ENCODE data around the gene HERC2.

The HERC2 gene

DNA sequence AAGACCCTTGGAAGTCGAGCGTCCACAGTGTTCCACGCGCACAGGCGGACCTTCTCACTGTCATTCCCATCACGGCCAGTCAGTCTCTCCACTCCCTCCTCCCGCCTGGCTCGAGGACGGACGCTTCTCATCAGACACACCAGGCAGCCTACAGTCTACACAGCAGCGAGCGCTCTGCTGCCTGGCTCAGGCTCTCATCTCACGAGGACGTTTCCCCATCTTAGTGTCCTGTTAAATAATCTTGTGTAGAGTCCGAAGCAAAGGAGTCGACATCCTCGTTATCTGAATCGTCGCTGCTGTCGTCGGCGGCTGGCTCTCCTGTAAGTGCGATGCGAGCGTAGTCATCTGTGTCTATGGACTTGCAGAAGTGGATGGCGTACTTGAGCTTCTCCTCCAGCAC lies 210.4 kb downstream of the HERC2 start:
- no peak for DNase-seq

GRCh38 chr15:28110481-28110881 lies 211.5 kb downstream of the HERC2 start:
- peak; percentile 48 to 78 for DNase-seq

DNA sequence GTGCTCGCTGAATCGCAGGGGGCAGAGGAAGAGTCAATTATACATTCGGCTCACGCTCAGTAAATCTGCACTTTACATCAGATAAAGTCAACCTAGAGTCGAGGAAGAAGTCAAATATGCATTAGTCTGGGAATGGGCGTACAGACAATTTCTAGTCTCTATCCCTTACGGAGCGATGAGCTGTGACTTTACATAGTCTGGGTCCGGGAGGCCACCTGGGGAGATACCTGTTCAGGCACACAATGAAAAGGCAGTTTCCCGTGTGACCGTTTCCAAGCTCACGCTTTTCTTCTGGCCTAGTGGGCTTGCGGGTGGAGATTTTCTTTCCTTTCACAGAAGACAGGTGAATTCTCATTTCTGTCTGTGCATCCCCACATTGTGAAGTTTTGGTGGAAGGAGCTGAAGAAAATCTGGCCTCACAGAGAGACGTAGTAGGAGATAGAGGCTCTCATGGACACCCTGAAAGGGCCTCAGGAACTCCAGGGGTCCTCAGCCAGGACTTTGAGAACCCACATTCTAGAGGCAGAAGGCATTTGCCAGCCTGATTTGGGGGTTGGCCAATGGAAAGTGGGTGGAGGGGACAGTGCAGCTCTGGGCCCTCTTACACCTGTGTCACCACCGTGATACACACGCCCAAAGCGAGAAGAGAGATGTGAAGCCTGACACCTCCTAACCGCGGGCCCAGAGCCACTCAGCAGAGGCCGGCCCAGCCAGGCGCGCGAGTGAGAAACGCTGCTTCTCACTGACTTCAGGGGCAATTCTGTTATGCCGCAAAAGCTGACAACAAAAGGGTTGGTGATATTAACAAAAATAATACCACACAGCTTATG lies 212.1 kb downstream of the HERC2 start:
- no peak for DNase-seq

DNA sequence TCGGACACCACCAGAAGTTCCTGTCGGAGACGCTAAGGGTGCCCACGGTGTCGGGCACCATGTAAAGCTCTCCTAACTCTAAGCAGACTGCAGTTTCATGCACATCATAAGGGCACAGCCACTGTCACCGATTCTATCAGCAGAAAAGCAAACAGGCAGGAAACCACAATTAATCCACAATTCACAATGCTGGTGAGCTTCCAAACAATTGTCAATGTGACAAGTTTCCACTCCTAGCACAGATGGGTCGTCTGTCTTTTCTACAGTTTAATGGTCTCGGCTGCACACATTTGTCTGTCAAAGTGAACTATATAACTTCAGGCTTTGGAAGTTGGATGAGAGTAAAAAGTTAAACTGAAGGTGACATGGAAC lies 214.1 kb downstream of the HERC2 start:
- peak in 1 of 2 experiments; percentile 5 for DNase-seq

- no peak for DNase-seq
Observed at GRCh38 chr15:28107111-28107903, 214.7 kb downstream of the HERC2 start.

- no peak for DNase-seq
Observed at GRCh38 chr15:28106294-28107110, 215.5 kb downstream of the HERC2 start.

- no peak for DNase-seq
Observed at GRCh38 chr15:28105793-28106192, 216.2 kb downstream of the HERC2 start.

- no peak for DNase-seq
Observed at GRCh38 chr15:28105224-28105791, 216.7 kb downstream of the HERC2 start.

GRCh38 chr15:28104326-28104725 lies 217.7 kb downstream of the HERC2 start:
- DNase-seq = no peak

- no peak for DNase-seq
Observed at GRCh38 chr15:28103831-28104230, 218.1 kb downstream of the HERC2 start.

DNA sequence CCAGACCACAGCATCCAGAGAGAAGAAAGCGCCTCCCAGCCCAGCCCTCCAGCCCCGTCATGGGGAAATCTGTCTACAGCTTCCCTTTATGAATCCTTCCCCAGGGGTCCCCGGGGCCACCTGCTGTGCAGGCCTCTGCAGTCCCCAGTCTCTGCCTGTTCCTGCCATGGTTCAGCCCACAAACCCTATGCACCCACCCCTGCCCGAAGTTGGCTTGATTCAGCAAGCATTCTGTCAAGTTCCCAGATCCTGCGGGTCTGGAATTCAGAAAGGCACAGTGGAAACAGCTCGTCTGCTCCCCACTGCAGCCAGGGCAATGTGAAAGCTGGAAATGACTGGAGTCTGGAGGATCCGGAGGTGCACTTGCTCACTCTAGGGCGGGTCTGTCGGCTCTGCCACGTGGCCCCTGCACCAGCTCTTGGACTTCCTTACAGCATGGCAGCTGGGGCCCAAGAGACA lies 220.0 kb downstream of the HERC2 start:
- no peak for DNase-seq

- no peak for DNase-seq
Observed at GRCh38 chr15:28101201-28101600, 220.8 kb downstream of the HERC2 start.

DNA sequence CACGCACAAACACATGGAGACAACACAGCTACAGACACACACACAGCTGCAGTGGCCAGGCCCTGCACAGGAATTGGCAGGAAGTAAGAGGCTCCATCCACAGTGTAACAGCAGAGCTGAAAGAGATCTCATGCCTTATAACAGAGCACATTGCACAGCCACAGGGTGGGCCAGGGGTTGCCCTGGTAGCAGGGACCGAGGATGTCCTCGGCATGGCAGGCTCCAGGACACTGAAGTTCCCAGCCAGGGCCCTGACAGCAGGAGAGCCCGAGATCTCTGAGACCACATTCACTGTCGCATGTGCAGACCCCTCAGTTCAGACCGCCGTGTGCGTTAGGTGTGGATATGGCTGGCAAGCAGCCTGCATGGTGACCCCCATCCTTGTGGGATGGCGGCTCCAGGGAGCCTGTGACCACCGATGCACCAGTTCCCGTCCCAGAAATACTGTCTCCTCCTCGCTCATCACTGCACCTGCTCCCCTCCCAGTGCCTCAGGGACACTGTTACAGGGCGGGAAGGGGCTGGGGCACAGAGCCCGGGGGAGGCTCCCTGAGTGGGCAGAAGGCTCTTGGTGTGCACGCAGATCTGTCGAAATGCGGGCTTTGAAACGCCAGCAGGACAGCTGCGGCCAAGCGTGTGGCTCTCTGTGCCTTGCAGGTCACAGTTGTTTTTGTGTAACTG lies 221.3 kb downstream of the HERC2 start:
- no peak for DNase-seq

DNA sequence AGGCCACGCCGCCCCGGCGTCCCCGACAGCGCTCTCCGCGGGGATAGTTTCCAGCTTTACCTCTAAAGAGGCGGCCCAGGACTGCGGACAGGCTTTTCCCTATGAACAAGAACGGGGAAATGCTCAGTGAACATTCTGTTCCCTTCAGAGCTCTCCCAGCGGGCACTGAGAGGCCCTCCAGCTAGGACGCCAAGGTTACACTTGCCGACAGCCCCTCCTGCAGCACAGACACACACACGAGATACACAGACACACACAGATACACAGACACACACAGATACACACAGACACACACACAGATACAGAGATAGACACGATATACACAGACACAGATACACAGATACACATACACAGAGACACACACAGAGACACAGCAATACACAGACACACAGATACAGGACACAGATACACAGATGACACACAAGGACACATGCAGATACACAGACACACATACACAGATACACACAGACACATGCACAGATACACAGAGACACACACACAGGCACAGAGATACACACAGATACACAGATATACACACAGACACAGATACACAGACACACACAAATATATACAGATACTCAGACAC lies 222.3 kb downstream of the HERC2 start:
- no peak for DNase-seq

GRCh38 chr15:28098766-28099554 lies 223.0 kb downstream of the HERC2 start, which contains the start of gene OCA2:
Gene OCA2, minus strand, starts transcription at chr15:28099315. Its CDS starts 17,441 bp downstream, at chr15:28081874.
- DNase-seq = no peak

DNA sequence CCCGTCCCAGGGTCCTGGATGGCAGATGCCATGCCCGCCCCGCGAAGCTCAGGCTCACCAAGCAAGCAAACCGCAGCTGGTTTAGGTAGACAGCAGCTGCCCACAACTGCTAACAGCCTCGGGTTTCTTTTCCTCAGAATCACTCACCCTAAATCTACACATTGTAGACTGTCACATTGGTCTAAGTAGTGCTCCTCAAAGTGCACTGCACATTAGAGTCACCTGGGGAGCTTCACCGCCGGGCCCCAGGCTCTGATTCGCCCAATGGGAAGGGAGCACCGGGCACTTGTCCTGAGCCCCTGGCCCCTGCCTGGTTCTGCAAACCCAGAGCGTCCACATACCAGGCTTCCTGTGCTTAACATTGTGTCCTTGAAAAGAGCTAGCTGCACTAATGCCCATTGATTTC lies 223.6 kb downstream of the HERC2 start:
- DNase-seq = no peak

DNA sequence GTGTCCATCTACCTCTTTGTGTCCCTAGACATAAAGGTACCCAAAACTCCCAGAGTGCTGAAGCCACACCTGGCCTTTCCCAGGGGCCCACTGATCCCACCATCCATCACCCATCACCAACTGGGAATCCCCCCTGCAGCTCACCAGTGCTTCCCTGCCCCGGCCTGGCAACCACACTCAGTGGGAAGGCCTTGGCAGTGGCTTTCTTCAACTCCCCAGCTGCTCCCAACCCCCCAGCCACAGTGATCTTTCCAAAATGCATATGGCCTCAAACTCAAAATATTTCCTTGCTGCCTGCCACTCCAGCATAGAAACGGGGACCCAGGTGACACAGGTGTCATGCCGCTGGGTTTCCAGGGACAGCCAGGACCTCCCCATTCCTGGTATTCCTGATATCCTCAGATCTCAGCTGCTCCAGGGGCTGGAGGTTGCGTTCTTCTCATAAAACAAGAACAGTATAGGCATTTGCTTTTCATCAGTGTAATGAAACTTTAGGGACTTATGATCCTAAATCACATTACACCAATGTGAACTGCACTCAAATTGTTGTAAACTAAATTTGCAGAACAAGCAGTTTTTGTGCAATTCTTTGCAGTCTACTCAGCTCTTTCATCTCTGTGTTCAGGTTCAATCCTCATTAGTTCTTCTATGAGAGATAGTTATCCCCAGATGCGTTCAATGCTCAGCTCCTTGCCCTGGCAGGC lies 224.2 kb downstream of the HERC2 start:
- DNase-seq = no peak

GRCh38 chr15:28096670-28097431 lies 225.1 kb downstream of the HERC2 start:
- DNase-seq = no peak

DNA sequence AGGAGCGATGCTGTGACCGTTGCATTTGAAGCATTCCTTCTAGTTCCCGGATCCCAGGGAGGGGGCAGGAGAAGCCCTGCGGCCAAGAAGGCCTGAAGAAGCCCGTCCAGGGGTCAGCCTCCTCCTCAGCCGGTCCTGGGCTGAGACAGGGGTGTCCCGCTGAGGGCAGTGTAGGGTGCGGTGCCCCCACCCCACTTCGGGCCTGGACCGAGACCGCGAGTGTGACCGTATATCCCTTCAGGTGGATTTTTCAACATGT lies 225.6 kb downstream of the HERC2 start:
- no peak for DNase-seq
